IPS-11a (cell line): ENCODE measurements around the gene NHSL2.
A peak's percentile ranks its signal among the peaks of the same experiment; 100 is the strongest.

Source experiments
- H3K4me3 ChIP-seq: one replicate; pipeline ENCODE4 v1.5.1; 2013; ENCODE audit warnings: low read depth, low read length, control low read depth

The NHSL2 gene

DNA sequence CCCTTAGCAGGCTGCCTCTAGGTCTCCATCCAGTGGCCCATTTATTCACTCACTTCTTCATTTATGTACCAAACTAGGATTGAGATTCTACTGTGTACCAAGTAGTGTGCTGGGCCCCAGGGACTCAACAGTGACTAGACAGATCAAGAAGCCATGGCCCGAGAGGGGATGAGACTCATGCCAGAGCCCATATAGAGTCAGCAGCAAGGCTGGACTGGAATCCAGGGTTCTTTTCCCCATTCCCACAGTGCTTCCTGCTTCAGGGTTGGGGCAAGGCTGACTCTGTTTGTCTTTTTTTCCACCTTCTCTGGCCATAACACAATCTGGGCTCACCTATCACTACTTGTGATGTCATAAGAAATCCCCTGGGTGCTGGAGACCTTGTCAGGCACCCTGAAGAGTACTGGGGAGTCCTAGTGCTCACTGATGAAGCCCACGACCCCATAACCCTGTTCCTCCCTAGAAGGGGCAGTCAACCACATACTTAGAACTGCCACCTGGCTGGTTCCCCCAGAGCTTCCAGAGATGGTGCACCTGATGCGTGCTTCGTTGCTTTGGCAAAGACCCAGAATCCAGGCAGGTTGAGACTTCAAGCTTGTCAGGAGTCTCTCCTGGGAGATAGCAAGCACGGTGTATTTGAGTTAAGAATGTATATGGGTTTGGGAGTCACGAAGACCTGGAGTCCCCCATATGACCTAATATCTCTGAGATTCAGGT lies 214.8 kb downstream of the NHSL2 start:
- no peak overlapping the region for H3K4me3 ChIP-seq

DNA sequence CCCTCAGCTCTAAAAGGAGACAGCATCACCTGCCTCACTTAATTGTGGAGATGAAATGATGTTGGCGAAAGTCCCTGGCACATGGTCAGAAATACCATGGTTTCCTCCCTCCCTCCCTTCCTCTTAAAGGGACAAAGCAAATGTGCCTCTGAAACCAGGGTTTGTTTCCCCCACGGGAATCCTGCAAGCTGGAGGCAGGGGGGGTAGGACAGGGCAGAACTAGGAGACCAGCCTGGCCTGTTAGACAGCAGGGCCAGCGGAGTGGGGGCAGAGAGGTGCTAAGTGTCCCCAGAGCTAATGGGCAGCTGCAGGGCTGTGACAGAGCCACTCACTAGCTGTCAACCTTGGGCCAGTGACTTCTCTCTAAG lies 215.4 kb downstream of the NHSL2 start:
- H3K4me3 ChIP-seq, result no peak overlapping the region

DNA sequence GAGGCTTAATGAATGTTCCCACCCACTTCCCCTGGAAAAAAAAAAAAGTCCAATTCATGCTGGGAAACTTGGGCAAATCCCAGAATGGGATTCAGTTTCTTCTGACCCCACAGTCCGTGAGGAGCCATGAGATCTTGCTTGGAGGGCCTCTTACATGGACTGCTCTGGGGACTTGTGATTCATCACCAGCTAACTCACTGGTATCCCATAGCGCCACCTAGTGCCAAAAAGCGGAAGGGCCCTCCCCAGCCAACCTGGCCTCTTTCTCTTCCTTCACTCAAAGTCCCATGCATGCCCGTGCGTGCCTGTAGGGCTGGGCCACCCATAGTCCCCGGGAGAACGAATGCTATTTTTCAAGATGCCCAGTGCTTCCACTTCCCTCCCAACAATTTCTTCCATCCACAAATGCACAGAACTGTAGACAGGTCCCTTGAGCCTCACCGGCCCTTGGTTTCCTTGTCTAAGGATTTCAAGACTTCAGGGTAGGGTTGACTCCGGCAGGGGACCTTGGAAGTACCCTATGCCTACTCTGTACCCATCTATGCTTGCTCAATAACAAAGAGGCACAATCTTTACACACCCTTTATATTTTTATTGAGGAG lies 216.0 kb downstream of the NHSL2 start:
- H3K4me3 ChIP-seq, result no peak overlapping the region

DNA sequence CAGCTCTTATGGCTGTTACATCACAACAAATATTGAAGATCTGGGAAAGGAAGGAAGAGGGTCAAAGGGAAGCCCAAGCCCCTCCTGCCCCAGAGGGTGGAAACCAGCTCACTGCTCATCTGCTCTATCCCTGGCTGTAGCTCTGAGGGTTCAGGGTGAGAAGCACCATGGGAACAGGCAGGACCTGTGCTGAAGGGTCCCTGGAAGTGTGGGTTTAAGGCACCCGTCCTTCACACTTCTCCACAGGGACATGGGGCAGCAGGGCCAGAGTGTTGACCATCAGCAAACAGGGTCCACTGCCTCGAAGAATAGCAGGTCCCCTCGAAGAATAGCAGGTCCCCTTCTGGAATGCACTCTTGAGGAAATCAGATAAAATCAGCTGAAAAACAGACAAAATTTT lies 216.7 kb downstream of the NHSL2 start:
- no peak overlapping the region for H3K4me3 ChIP-seq

DNA sequence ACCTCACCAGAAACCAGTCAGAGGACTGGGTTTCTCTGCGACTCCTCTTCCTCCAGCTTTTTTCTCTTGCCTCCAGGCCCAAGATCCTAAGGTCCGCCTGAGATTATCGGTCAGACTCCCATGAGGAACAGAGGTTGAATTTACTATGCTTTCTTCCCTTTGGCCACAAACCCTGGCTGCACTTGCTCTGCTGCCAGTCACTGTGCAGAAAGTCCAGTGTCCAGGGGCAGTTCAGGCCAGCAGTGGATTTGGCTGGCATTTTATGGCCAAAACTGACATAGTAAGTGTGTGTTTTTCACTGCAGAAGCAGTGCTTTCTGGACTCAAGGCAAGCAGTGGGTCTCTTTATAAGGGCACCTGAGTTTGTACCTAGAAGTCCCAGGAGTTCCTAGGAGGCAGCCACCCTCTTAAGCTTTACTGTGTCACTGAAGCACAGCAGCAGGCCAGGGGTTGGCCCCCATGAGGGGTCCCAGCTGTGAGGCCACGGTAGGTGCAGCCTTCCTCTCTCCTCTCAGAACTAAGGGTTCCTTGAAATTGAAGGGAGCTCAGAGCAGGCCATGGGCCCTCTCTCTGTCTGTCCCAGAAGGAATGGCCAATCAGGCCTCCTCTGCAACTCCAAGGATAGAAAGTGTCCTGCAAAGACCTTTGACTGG lies 217.7 kb downstream of the NHSL2 start:
- H3K4me3 ChIP-seq, result no peak overlapping the region

DNA sequence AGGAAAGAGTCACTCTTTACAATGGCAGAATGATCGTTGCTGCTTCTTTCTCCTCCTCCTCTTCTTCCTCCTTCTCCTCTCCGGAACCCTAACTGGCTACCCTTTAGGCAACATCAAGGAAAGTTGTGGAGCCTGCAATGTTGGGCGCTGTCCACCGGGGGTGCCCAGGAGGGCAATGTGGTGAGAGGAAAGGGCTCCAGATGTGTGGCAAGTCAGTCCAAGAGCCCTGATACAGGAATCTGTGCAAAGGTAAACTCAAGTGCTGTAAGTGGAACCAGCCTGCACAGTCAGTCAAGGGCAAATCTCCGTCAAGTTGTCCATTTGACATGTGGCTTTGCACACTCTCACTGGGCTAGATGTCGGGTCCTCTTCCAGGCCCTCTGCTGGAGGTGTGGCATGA lies 218.2 kb downstream of the NHSL2 start:
- no peak overlapping the region for H3K4me3 ChIP-seq

DNA sequence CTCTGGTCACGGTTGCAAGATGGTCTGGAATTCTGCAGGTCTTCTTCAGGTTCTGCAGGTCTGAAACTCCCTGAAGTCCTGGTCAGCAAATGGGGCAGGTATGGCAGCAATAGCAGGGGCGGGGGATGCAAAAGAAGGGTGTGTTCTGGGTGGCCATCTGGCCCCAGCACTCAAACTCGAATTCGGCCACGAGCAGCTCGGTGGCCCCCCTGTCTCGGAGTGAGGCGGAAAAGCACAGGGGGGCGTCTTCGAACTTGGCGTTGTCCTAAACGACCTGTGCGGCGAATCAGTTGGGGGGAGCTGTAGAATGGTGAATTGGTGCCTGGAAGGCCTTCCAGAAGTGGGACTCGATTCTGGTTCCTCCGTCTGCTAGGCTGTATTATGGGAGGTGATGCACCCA lies 219.0 kb downstream of the NHSL2 start:
- H3K4me3 ChIP-seq, result no peak overlapping the region

DNA sequence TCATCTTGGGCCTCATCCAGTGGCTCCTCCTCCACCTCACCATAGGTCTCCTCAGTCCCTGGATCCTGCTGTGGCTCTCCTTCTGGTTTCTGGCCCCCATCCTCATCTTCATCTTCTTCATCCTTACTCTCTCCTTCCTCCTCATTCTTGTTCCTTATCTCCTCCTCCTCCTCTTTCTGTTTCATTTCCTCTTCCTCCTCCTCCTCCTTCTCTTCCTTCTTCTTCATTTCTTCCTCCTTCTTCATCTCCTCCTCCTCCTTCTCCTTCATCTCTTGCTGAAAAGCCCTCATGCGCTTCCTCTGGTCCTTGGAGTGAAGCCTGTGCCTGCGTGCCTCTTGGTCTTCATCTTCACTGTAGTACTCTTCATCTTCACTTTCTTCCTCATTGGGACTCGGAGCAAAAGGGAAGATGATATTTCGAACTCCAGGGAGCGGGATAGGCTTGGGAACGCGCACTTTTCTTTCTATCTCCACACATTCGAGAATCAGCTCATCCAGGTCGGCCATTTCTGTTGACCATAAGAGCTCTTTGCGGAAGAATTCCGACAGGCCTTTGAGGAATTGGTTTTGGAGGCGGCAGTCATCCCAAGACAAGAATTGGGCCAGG lies 219.6 kb downstream of the NHSL2 start:
- H3K4me3 ChIP-seq, result no peak overlapping the region

DNA sequence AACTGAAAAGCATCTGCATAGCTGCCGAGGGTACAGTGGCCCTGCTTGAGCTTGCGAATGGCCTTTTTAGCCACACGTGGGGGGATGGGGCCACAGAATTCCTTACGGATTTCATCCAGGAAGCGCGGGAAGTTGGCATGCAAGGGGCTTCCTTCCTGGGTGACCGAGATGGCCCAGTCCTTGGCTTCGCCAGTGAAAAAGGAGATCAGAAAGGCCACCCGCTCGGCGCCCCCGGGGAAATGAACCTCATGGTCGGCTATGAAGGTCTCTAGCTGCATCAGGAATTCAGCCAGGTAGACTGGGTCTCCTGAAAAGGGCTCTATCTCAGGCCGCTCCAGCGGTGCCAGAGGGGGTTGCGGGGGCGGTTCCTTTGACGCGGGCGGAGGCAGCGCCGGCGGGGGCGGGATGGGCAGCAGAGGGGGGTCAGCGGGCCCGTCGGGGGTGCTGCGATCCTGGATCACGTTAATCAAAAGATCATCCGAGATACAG lies 220.2 kb downstream of the NHSL2 start:
- no peak overlapping the region for H3K4me3 ChIP-seq

DNA sequence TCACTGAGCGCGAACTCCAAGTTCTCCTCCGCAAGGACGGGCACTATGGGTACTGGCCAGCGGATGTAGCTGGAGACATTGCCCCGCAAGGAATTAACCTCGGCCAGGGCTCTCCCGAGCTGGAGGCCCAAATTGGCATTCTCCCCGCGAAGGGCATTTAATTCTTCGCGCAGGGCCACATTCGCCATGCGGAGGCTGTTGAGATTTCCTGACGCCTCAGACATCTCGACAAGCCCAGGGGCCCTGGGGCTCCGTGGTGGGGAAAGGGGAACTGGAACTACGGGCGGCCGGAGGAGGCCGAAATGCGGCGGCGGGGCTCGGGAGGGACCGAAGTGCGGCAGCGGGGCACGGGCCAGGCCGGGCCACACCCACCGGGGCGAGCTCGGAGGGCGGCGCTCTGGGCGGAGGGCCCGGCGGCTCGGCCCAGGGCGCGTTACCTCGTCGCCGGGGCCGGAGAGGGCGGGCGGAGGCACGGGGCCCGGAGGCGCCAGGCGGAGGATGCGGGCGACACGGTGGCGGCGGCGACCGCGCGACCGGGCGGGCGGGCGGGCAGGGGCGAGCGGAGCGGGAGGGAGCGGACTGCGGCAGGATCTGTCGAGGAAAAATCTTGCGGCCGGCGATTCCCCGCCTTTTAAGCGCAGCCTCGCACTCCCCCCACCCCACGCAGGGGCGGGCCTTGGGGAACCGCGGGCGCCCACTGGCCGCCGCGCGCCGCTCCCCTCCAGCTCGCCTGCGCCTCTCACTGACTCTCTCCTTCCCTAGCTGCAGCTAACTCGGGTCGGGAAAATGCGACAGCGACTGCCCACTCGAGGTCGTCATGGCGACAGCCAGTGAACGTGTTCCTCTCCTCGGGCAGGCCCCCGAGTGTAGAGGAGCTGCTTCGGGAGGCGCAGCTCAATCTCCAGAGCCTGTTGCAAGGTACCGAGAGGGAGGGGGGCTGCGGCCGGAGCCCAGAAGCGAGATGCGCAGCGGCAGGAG lies 221.0 kb downstream of the NHSL2 start, which contains the start of gene RTL5:
RTL5 (minus strand) TSS at position 599 of the 978 bp plus-strand sequence.
- H3K4me3 ChIP-seq, result peak within 1 kb of the TSS; percentile 13

DNA sequence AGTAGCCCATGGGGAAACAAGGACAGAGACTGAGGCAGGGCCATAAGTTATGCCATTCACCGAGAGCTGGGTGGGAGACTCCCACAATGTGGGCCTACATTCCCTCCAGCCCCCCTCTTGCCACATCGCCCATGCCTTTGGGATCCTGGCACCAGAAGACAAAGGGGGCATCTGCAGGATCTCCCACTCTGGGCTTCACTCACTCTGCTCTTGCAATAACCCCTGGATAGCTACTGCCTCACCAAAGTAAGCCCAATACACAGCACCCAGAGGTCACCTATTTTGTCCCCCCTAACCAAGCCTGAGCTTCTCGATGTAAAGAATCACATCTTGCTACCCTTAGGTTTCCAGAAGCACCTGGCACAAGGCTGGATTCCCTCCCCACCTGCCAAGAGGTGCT lies 221.8 kb downstream of the NHSL2 start:
- no peak overlapping the region for H3K4me3 ChIP-seq

DNA sequence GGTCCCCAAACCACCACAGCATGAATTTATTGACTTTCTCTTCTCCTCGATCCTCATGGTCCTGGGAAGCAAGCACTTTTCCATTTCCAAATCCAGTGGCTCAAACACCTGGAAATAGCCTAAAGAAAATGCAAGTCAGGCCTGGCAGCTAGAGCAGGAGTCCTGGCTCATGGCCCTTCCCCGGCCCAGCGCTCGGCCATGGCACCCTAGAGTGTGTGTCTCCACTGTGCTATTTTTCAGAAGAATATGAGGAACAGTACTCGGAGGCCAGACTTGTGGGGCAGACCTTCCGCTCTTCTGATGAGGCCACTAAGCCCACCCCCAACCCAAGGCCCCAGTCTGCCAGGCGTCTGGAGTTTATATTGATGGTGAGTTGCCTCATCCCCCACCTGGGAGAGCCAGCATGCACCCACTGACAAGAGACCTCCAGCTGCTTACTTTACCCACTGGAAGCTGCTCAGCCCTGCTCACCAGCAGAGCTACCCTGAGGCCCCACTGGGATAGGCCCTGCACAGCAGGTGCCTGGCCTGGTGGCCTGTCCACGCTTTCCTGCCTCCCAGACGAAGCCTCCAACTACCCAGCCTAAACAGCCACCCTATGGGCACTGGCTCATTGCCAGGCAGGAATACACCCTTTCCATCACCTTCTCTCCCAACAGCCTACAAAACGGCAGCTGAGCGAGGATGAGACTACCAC lies 223.4 kb downstream of the NHSL2 start:
- no peak overlapping the region for H3K4me3 ChIP-seq

DNA sequence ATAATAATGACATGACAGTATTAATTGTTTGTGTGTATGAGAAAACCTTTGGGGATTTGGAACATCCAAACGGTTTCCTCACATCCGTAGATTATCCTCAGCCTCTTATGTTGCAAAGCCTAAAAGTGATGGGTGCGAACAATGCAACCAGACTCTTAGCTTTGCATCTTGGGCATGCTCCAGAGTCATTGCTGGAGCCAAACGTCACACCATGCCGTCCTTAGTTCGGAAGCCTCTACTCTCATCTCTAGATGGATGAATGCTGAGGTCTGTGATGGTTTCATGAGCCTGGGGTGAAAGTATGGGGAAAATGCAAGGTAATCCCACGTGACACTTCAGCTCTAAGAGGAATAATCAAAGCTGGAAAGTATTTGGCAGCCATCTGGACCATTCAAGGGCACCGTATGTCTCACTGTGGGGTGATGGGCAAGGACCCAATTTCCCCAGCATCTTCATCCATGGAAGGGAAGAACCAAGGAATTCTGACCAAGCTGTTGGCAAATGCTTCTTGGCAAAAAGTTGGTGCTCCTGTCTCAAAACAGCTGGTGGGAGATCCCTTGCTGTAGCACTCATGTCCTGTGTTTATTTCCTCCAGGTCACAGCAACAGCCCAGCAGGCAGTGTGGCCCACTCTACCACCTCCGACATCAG lies 227.3 kb downstream of the NHSL2 start:
- no peak overlapping the region for H3K4me3 ChIP-seq

DNA sequence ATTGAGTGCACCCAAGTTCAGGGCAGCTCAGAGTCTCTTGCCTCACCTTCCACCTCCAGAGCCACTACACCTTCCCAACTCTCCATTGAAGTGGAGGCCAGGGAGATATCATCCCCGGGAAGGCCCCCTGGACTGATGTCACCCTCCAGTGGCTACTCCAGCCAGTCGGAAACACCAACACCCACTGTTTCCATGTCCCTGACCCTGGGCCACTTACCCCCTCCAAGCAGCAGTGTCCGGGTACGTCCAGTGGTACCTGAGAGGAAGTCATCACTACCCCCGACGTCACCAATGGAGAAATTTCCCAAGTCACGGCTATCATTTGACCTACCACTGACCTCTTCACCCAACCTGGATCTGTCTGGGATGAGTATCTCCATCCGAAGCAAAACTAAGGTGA lies 228.9 kb downstream of the NHSL2 start:
- H3K4me3 ChIP-seq, result no peak overlapping the region

DNA sequence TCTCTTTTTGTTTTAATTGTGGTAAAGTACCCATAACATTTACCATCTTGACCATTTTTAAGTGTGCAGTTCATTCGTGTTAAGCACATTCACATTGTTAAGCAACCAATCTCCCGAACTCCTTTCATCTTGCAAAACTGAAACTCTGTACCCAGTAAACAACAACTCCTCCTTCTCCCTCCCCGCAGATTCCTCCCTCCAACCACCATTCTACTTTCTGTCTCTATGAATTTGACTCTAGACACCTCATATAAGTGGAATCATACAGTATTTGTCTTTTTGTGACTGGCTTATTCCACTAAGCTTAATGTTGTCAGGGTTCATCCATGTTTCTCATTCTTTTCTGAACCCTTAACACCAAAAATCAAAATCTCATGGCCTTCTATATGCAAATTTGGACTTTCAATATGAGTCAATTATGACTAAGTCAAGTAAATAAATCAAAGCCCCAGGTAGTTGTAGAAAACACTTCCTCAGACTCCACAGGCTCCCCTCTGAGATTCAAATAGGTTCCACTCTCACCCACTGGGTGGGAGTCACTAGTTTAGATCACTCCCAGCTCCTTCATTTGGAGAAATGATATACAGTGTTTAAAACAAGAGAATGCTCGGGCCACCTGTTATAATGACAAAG lies 230.8 kb downstream of the NHSL2 start:
- no peak overlapping the region for H3K4me3 ChIP-seq

DNA sequence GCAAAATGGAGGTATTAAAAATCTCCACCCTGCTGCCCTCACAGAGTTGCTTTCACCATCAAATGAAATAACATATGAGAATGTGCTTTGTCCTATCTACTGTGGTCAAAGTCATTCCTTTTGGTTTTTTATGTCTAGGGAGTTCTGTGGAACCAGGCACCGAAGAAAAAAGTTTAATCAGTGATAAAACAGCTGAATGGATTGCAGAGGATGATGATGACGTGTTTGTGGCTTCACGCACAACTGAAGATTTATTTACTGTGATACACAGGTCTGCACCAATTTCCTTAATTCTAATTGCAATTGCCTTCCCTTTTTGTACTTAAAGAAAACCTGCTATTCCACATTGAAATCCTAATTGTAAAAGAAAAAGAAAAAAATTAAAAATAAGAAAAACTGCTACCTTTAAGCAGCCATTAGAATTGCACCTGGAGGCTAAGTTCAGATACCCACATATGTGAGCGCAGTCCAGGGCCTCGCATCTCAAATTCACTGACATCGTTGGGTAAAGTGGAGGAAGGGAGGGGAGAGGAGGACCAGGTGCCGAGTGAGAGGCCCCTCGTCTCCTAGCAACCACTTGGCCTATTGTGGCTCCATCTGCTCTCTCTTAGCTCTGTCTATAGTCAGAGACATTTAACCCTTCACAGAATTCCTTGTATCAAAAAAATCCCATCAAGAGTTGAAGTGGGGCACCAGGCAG lies 231.6 kb downstream of the NHSL2 start:
- H3K4me3 ChIP-seq, result no peak overlapping the region

DNA sequence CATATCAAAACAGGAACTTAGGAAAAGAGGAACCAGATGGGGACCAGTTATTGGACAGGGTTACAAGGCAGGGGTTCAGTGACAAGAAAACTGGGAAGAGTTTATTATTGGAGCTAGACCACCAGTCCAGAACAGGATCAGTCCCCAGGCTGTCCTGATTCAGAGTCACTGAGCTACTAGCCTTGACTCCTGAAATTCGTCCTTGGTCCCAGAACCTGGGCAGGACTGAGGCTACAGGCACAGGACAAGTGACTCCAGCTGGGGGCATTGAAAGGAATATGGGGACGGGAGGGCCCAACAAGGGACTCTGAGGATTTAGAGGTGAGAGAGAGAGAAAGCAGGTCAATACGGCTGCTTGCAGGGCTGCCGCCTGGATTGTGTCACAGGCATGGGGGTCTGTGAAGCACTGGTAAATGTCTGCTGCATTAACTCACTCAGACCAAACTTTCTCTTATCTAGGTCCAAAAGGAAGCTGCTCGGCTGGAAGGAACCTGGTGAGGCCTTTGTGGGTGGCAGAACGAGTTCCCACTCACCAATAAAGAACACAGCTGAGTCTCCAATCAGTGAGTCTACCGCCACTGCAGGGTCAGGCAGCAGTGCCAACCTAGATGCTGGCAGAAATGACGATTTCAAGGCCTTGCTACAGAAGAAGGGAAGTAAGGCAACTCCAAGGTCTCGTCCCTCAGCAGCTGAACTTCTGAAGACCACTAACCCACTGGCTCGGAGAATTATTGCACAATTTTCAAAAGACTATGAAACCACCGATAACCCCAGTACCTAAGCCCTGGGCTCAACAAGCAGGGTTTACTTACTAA lies 232.4 kb downstream of the NHSL2 start:
- no peak overlapping the region for H3K4me3 ChIP-seq

DNA sequence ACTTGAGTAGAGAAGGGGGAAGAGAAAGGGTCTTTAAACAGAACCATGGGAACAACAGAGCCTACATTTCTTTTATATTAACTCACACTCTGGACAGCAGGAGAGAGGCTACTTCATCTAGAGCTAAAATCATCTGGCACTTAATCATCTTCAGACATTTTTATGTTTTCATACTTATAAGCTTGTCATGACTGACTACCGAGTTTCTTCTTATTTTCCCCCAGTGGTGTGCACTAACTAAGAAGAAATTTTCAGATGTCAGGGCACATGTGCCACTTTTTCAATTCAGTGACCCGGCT lies 232.9 kb downstream of the NHSL2 start:
- no peak overlapping the region for H3K4me3 ChIP-seq
